ENCODE measurements around the gene DHX34.
"Not testable (repeated sequence)": the region's sequence is repeated elsewhere in the genome, so short reads cannot be mapped to it uniquely, and the experiment has no call there.

DHX34 gene

GRCh38 chr19:47348819-47349795 lies at the start of gene DHX34:
Gene DHX34 (plus strand): TSS chr19:47349315. CDS start chr19:47353031, 3,716 bp downstream.
- DNase-seq: peak; percentile 96

GRCh38 chr19:47300867-47301266 lies 48.2 kb upstream of the DHX34 start:
- not testable (repeated sequence) for DNase-seq

GRCh38 chr19:47302249-47302648 lies 46.9 kb upstream of the DHX34 start:
- DNase-seq: no peak

- no peak for DNase-seq
These were observed 45.1 kb upstream of the DHX34 start for GRCh38 chr19:47303966-47304365.

GRCh38 chr19:47305309-47305751 lies 43.8 kb upstream of the DHX34 start:
- DNase-seq: peak; percentile 8

GRCh38 chr19:47306303-47306702 lies 42.8 kb upstream of the DHX34 start:
- DNase-seq: no peak

- DNase-seq: no peak
These were observed 40.1 kb upstream of the DHX34 start for GRCh38 chr19:47309038-47309437.

- no peak for DNase-seq
These were observed 39.5 kb upstream of the DHX34 start, which contains the start of gene C5AR1 for GRCh38 chr19:47309608-47310007. Gene C5AR1 (plus strand): TSS chr19:47309861. CDS start chr19:47309896, 35 bp downstream.

GRCh38 chr19:47310323-47310722 lies 38.8 kb upstream of the DHX34 start:
- DNase-seq: no peak

- DNase-seq: peak; percentile 21
These were observed 38.3 kb upstream of the DHX34 start for GRCh38 chr19:47310819-47311218.

- no peak for DNase-seq
These were observed 36.6 kb upstream of the DHX34 start for GRCh38 chr19:47312366-47313006.

- DNase-seq: no peak
These were observed 35.3 kb upstream of the DHX34 start for GRCh38 chr19:47313754-47314295.

GRCh38 chr19:47315125-47315821 lies 33.8 kb upstream of the DHX34 start:
- no peak for DNase-seq

- DNase-seq: no peak
These were observed 32.6 kb upstream of the DHX34 start for GRCh38 chr19:47316513-47316912.

GRCh38 chr19:47319923-47320871 lies 28.9 kb upstream of the DHX34 start:
- no peak for DNase-seq

- DNase-seq: no peak
These were observed 27.5 kb upstream of the DHX34 start for GRCh38 chr19:47321630-47322029.

GRCh38 chr19:47322058-47322457 lies 27.1 kb upstream of the DHX34 start:
- no peak for DNase-seq

- no peak for DNase-seq
These were observed 25.7 kb upstream of the DHX34 start for GRCh38 chr19:47323409-47323808.

- no peak for DNase-seq
These were observed 25.2 kb upstream of the DHX34 start for GRCh38 chr19:47323872-47324271.

GRCh38 chr19:47324502-47324901 lies 24.6 kb upstream of the DHX34 start:
- DNase-seq: no peak

- DNase-seq: no peak
These were observed 18.6 kb upstream of the DHX34 start for GRCh38 chr19:47330466-47330869.

- no peak for DNase-seq
These were observed 17.6 kb upstream of the DHX34 start for GRCh38 chr19:47331490-47331889.
